GM12878 (cell line): ENCODE results near the gene FAM120A. TPM values are rescaled to one million over a fixed set of nuclear protein-coding genes. Genes with fewer than 3 reads are reported as not detected.

ENCODE experiments used
- CBFB ChIP-seq: IDR thresholded peaks from 2 replicates; pipeline ENCODE4 v1.6.1; 2016; ENCODE audit warnings: antibody characterized with exemption, low read depth
- CUX1 ChIP-seq: IDR thresholded peaks from 2 replicates; pipeline ENCODE4 v1.6.1; 2012; ENCODE audit warnings: improper control_type of control experiment, low read depth, low read length; ENCODE audit not compliant: insufficient replicate concordance
- IRF3 ChIP-seq: fragments of 450-650 bp; IDR thresholded peaks from 2 replicates; pipeline ENCODE4 v1.6.1; 2014; ENCODE audit warnings: mild to moderate bottlenecking
- LARP7 ChIP-seq: fragments of 450-650 bp; IDR thresholded peaks from 2 replicates; pipeline ENCODE4 v1.6.1; 2017; ENCODE audit warnings: mild to moderate bottlenecking
- MLLT1 ChIP-seq: fragments of 450-650 bp; IDR thresholded peaks from 2 replicates; pipeline ENCODE4 v1.6.1; 2016; ENCODE audit warnings: mild to moderate bottlenecking
- POLR2AphosphoS2 ChIP-seq: IDR thresholded peaks from 2 replicates; pipeline ENCODE4 v1.6.1; 2011; ENCODE audit warnings: low read depth, mild to moderate bottlenecking, low read length, improper control_type of control experiment, moderate library complexity
- RB1 ChIP-seq: fragments of 450-650 bp; formaldehyde crosslinking; IDR thresholded peaks from 2 replicates; pipeline ENCODE4 v1.6.1; 2017; ENCODE audit warnings: mild to moderate bottlenecking, borderline replicate concordance
- RELA ChIP-seq: fragments of 450-650 bp; IDR thresholded peaks from 2 replicates; pipeline ENCODE4 v1.8.0; 2014; ENCODE audit warnings: borderline replicate concordance; ENCODE audit not compliant: partially characterized antibody
- REST ChIP-seq: IDR thresholded peaks from 2 replicates; pipeline ENCODE4 v1.6.1; 2012; ENCODE audit warnings: mild to moderate bottlenecking, low read depth, low read length
- SRF ChIP-seq, 2 experiments: IDR thresholded peaks; 2 replicates each; pipeline ENCODE4 v1.6.1; 2011; ENCODE audit warnings: low read depth in 2 of 2, low read length in 2 of 2, mild to moderate bottlenecking in 1 of 2, moderate library complexity in 1 of 2
- WRNIP1 ChIP-seq: IDR thresholded peaks from 2 replicates; pipeline ENCODE4 v1.6.1; 2011; ENCODE audit warnings: low read depth, low read length, improper control_type of control experiment, borderline replicate concordance
- ZNF687 ChIP-seq: fragments of 450-650 bp; IDR thresholded peaks from 2 replicates; pipeline ENCODE4 v1.6.1; 2017; ENCODE audit warnings: mild to moderate bottlenecking, moderate library complexity
- polyA plus RNA-seq, 11 experiments: library from polyadenylated mRNA; depleted of rRNA in 4 of 11; unstranded in 6 of 11; stranded (reverse) in 5 of 11; fragments of >200 nt; fragmentation: Nextera tagmentation in 4 of 11; fragmentation: Illumina TruSeq in 1 of 11; extraction: Ambion mirVana in 4 of 11; extraction: Trizol in 1 of 11; gene quantifications; 1 replicate in 1 of 11; 2 replicates in 10 of 11; pipeline versions ENCODE4 v1.2.1 to v1.2.3, GENCODE V29; 2011 to 2016; ENCODE audit warnings: inconsistent platforms in 2 of 11, missing spikeins in 2 of 11, low read depth in 1 of 11
- total RNA-seq, 4 experiments: library from RNA; depleted of rRNA in 3 of 4; stranded (reverse); fragments of >200 nt in 3 of 4; fragmentation: Illumina TruSeq in 1 of 4; extraction: Trizol in 1 of 4; gene quantifications; 2 replicates each; pipeline versions ENCODE4 v1.2.1 to v1.2.3, GENCODE V29; 2013 to 2021

Gene FAM120A
- total and polyA plus RNA-seq, 10 of the 15 experiments (the other 5 are each of a cell fraction or from before 2014, with no cell fraction given), result 13.1 to 89.6 (median 52.5) TPM

- TF ChIP-seq ZNF687 (peak; percentile 48; the same call in 1 of the 2 replicates), WRNIP1 (no peak), CBFB (0 out of 2 replicates have a peak, but pooled peaks have one; percentile 55), POLR2AphosphoS2 (no peak), SRF (IDR thresholded peaks at IDR 0.05; ENCODE audit: low read depth in 2 of 2, low read length in 2 of 2) (no peak), LARP7 (no peak), RB1 (no peak), IRF3 (peak; percentile 70; the same call in 1 of the 2 replicates), MLLT1 (0 out of 2 replicates have a peak, but pooled peaks have one; percentile 64), REST (no peak), RELA (no peak), CUX1 (peak; percentile 56)
Measured at GRCh38 chr9:93453047-93453914, 1.8 kb downstream of the FAM120A start, which contains the start of gene FAM120AOS (continued).
